ENCODE data around the gene RREB1.
A peak's percentile ranks its signal among the peaks of the same experiment; 100 is the strongest.

Gene RREB1

GRCh38 chr6:7140631-7141378, 33.0 kb downstream of the RREB1 start (continued):
- no peak for TF ChIP-seq ZNF747 (tag by site-specific recombination; IDR thresholded peaks at IDR 0.05)
- TF ChIP-seq HOXD13 (CRISPR knock-in tag; IDR thresholded peaks at IDR 0.05; ENCODE audit: borderline replicate concordance): no peak
- TF ChIP-seq ZNF394 (tag by site-specific recombination; IDR thresholded peaks at IDR 0.05; ENCODE audit: borderline replicate concordance): no peak
- no peak for TF ChIP-seq ZNF677 (tag by site-specific recombination; IDR thresholded peaks at IDR 0.05)
- no peak for TF ChIP-seq ZSCAN5A (tag by site-specific recombination; IDR thresholded peaks at IDR 0.05)
- no peak for TF ChIP-seq OSR2 (tag by site-specific recombination; IDR thresholded peaks at IDR 0.05)
- TF ChIP-seq ZNF16 (tag by site-specific recombination; IDR thresholded peaks at IDR 0.05; ENCODE audit: low read depth): no peak
- TF ChIP-seq ZSCAN30 (tag by site-specific recombination; IDR thresholded peaks at IDR 0.05): peak; percentile 63; the same call in 1 of the 2 replicates
- no peak for TF ChIP-seq ZNF658 (tag by site-specific recombination; IDR thresholded peaks at IDR 0.05)
- TF ChIP-seq KLF16 (tag by site-specific recombination; IDR thresholded peaks at IDR 0.05): no peak
- TF ChIP-seq AEBP2 (tag by site-specific recombination; IDR thresholded peaks at IDR 0.05; ENCODE audit: borderline replicate concordance): no peak
- TF ChIP-seq PRDM6 (tag by site-specific recombination; IDR thresholded peaks at IDR 0.05): no peak
- no peak for TF ChIP-seq KLF17 (tag by site-specific recombination; IDR thresholded peaks at IDR 0.05)
- no peak for TF ChIP-seq CTCF (tag by site-specific recombination; IDR thresholded peaks at IDR 0.05)
- peak; percentile 99 for TF ChIP-seq GLIS2 (tag by site-specific recombination; IDR thresholded peaks at IDR 0.05)
- TF ChIP-seq ZNF48 (tag by site-specific recombination; IDR thresholded peaks at IDR 0.05): no peak
- no peak for TF ChIP-seq ZNF239 (tag by site-specific recombination; IDR thresholded peaks at IDR 0.05)
- TF ChIP-seq ATF2 (tag by site-specific recombination; IDR thresholded peaks at IDR 0.05; ENCODE audit: low read depth): no peak
- no peak for TF ChIP-seq WT1 (tag by site-specific recombination; IDR thresholded peaks at IDR 0.05)
- TF ChIP-seq ZBTB26 (tag by site-specific recombination; optimal IDR thresholded peaks at IDR 0.05): peak; percentile 73
- no peak for TF ChIP-seq ZNF513 (tag by site-specific recombination; IDR thresholded peaks at IDR 0.05)
- no peak for TF ChIP-seq ZNF18 (tag by site-specific recombination; IDR thresholded peaks at IDR 0.05)
- no peak for TF ChIP-seq KLF7 (tag by site-specific recombination; IDR thresholded peaks at IDR 0.05; ENCODE audit: borderline replicate concordance)
- TF ChIP-seq ZNF768 (tag by site-specific recombination; IDR thresholded peaks at IDR 0.05): no peak
- TF ChIP-seq MEIS1 (CRISPR knock-in tag; IDR thresholded peaks at IDR 0.05; ENCODE audit: borderline replicate concordance): no peak
